GM12878 (cell line): ENCODE data around the gene BDNF. TPM values are rescaled to one million over a fixed set of nuclear protein-coding genes. Genes with fewer than 3 reads are reported as not detected.

Experiments used
- ATAC-seq: fragments of 200-7000 bp; cut with Tn5 transposase; 3 replicates; pipeline ENCODE4 v1.9.1; 2020; ENCODE audit warnings: mild to moderate bottlenecking, moderate library complexity
- BruUV-seq: library from RNA; stranded (reverse); fragments of 400-500 nt; replicated peaks from 2 replicates; lab custom pipeline; 2021; lab: Mats Ljungman, UMichigan
- CTCF ChIA-PET: fragments of 300-600 bp; sonication (Branson Sonifier 250); formaldehyde crosslinking; extraction: SDS; loops from one replicate; lab custom pipeline; 2021; ENCODE audit warnings: inconsistent platforms; lab: Yijun Ruan, JAX
- POLR2A ChIA-PET: fragments of 350-600 bp; formaldehyde crosslinking; extraction: SDS; loops from one replicate; lab custom pipeline; 2021; ENCODE audit warnings: inconsistent platforms; lab: Charles Lee
- RAD21 ChIA-PET: fragments of 300-600 bp; sonication (Branson Sonifier 250); formaldehyde crosslinking; loops from one replicate; lab custom pipeline; 2023; ENCODE audit warnings: antibody characterized with exemption; ENCODE audit not compliant: unreplicated experiment; lab: Charles Lee
- SMC1A ChIA-PET: fragments of 300-600 bp; sonication (Branson Sonifier 250); formaldehyde crosslinking; loops from one replicate; lab custom pipeline; 2023; ENCODE audit not compliant: unreplicated experiment, uncharacterized antibody; lab: Charles Lee
- DNase-seq: peaks from one replicate; pipeline ENCODE4 v3.0.0-alpha.2; 2011; ENCODE audit warnings: low read depth, low spot score
- FAIRE-seq: peaks from 3 replicates; lab custom pipeline; 2011; peaks lifted over from hg19 to GRCh38; lab: Jason Lieb, UNC
- H2AFZ ChIP-seq: 2 replicates; pipeline ENCODE4 v1.6.0; 2011; ENCODE audit warnings: low read depth, low read length, control low read depth; ENCODE audit not compliant: control insufficient read depth
- H3K27ac ChIP-seq: 2 replicates; pipeline ENCODE4 v1.5.1; 2011; ENCODE audit warnings: control low read depth; ENCODE audit not compliant: control insufficient read depth, insufficient read depth
- H3K27me3 ChIP-seq, 2 experiments: replicated peaks in 1 of 2; 2 replicates each; pipeline versions ENCODE4 v1.6.0 to v1.6.1; 2011; ENCODE audit warnings: low read length in 1 of 2; ENCODE audit not compliant: control insufficient read depth in 2 of 2, insufficient read depth in 2 of 2
- H3K36me3 ChIP-seq, 2 experiments: 2 replicates each; pipeline ENCODE4 v1.5.1; 2011; ENCODE audit warnings: low read length in 1 of 2; ENCODE audit not compliant: control insufficient read depth in 2 of 2, insufficient read depth in 2 of 2
- H3K4me1 ChIP-seq: 2 replicates; pipeline ENCODE4 v1.6.1; 2011; ENCODE audit warnings: mild to moderate bottlenecking, low read length, moderate library complexity, mixed read lengths; ENCODE audit not compliant: control insufficient read depth, insufficient read depth
- H3K4me2 ChIP-seq: 2 replicates; pipeline ENCODE4 v1.6.0; 2011; ENCODE audit warnings: control low read depth; ENCODE audit not compliant: control insufficient read depth, insufficient read depth
- H3K4me3 ChIP-seq: fragments of 200-600 bp; sonication (generic); 2 replicates; pipeline ENCODE4 v1.5.1; 2016
- H3K79me2 ChIP-seq: 2 replicates; pipeline ENCODE4 v1.6.0; 2011; ENCODE audit warnings: low read length; ENCODE audit not compliant: control insufficient read depth, insufficient read depth
- H3K9ac ChIP-seq: 2 replicates; pipeline ENCODE4 v1.8.0; 2011; ENCODE audit warnings: low read length, control low read depth, mixed read lengths; ENCODE audit not compliant: control insufficient read depth, insufficient read depth
- H3K9me3 ChIP-seq: replicated peaks from 3 replicates; pipeline ENCODE4 v1.5.1; 2011; ENCODE audit warnings: mild to moderate bottlenecking, low read length; ENCODE audit not compliant: control insufficient read depth, insufficient read depth
- H4K20me1 ChIP-seq: 2 replicates; pipeline ENCODE4 v1.6.0; 2011; ENCODE audit not compliant: control insufficient read depth, insufficient read depth
- BRCA1 ChIP-seq: IDR thresholded peaks from 2 replicates; pipeline ENCODE4 v1.6.1; 2011; ENCODE audit warnings: low read depth, low read length, improper control_type of control experiment
- CHD1 ChIP-seq: IDR thresholded peaks from 2 replicates; pipeline ENCODE4 v1.6.1; 2012; ENCODE audit warnings: low read depth, low read length, improper control_type of control experiment
- MXI1 ChIP-seq: fragments of 150-350 bp; IDR thresholded peaks from 2 replicates; pipeline ENCODE4 v1.6.1; 2011; ENCODE audit warnings: low read depth, mild to moderate bottlenecking, inconsistent platforms, low read length, improper control_type of control experiment
- RCOR1 ChIP-seq: conservative IDR thresholded peaks from 2 replicates; pipeline ENCODE4 v1.6.1; 2012; ENCODE audit warnings: low read depth, low read length, improper control_type of control experiment
- SIN3A ChIP-seq: IDR thresholded peaks from 2 replicates; pipeline ENCODE4 v1.6.1; 2012; ENCODE audit warnings: low read depth, low read length, improper control_type of control experiment
- SIX5 ChIP-seq: IDR thresholded peaks from 2 replicates; pipeline ENCODE4 v1.6.1; 2011; ENCODE audit warnings: mild to moderate bottlenecking, low read depth, low read length, moderate library complexity; ENCODE audit not compliant: severe bottlenecking
- ZBTB40 ChIP-seq: fragments of 450-650 bp; IDR thresholded peaks from 2 replicates; pipeline ENCODE4 v1.6.1; 2016; ENCODE audit warnings: mild to moderate bottlenecking, moderate library complexity, borderline replicate concordance
- ZZZ3 ChIP-seq: IDR thresholded peaks from 2 replicates; pipeline ENCODE4 v1.6.1; 2011; ENCODE audit warnings: low read depth; ENCODE audit not compliant: control insufficient read depth, insufficient read length
- WGBS: methylation state at CpG from one replicate; pipeline ENCODE4 v1.1.6; 2016; ENCODE audit warnings: low lambda C conversion rate; ENCODE audit not compliant: insufficient replicate concordance, insufficient coverage; ENCODE audit errors: missing lambda C conversion rate; 5-methylcytosine and 5-hydroxymethylcytosine counted together
- in situ Hi-C: fragments of 300-500 bp; cut with MboI; formaldehyde crosslinking; loops from 9 replicates; pipeline ENCODE4 v1.14.3; 2018; ENCODE audit warnings: mixed read lengths
- intact Hi-C: fragments of 100-400 bp; cut with micrococcal nuclease; formaldehyde crosslinking; loops from one replicate; pipeline ENCODE4 v1.14.2; 2022; ENCODE audit not compliant: unreplicated experiment
- polyA plus RNA-seq, 11 experiments: library from polyadenylated mRNA; depleted of rRNA in 4 of 11; unstranded in 6 of 11; stranded (reverse) in 5 of 11; fragments of >200 nt; fragmentation: Nextera tagmentation in 4 of 11; fragmentation: Illumina TruSeq in 1 of 11; extraction: Ambion mirVana in 4 of 11; extraction: Trizol in 1 of 11; gene quantifications; 1 replicate in 1 of 11; 2 replicates in 10 of 11; pipeline versions ENCODE4 v1.2.1 to v1.2.3, GENCODE V29; 2011 to 2016; ENCODE audit warnings: inconsistent platforms in 2 of 11, missing spikeins in 2 of 11, low read depth in 1 of 11
- total RNA-seq, 4 experiments: library from RNA; depleted of rRNA in 3 of 4; stranded (reverse); fragments of >200 nt in 3 of 4; fragmentation: Illumina TruSeq in 1 of 4; extraction: Trizol in 1 of 4; gene quantifications; 2 replicates each; pipeline versions ENCODE4 v1.2.1 to v1.2.3, GENCODE V29; 2013 to 2021

BDNF gene
- total and polyA plus RNA-seq, 10 of the 15 experiments (the other 5 are each of a cell fraction or from before 2014, with no cell fraction given): 0.02 to 0.24 (median 0.06) TPM; not detected in 2

- no peak overlapping the region for H2AFZ ChIP-seq
- H3K9ac ChIP-seq: no peak overlapping the region
- H3K79me2 ChIP-seq: no peaks in the 10 kb centered on the region
- TF ChIP-seq CHD1 (no peak), MXI1 (no peak)
- ATAC-seq (no peak), FAIRE-seq (no peak), DNase-seq (no peak)
- no TSS peak for BruUV-seq
- H3K4me1 ChIP-seq: no peaks in the 10 kb centered on the region
- POLR2A ChIA-PET: no interaction called here
- H3K27ac ChIP-seq: no peak overlapping the region
- RAD21 ChIA-PET: no interaction called here
- H3K4me3 ChIP-seq: no peak overlapping the region
- CTCF ChIA-PET: no interaction called here
- H3K4me2 ChIP-seq: no peak overlapping the region
- SMC1A ChIA-PET: no interaction called here
- no peaks in the 10 kb centered on the region for H3K36me3 ChIP-seq
- H4K20me1 ChIP-seq: no peaks in the 10 kb centered on the region
- H3K27me3 ChIP-seq: no peaks in the 10 kb centered on the region
- in situ Hi-C loops: no loop called here
- H3K9me3 ChIP-seq: no peaks in the 10 kb centered on the region
- intact Hi-C loops: no loop called here
- WGBS: 43% methylated on average over 6 of the region's 6 CpGs
These were observed 26.1 kb downstream of the BDNF start for GRCh38 chr11:27673979-27674663.

- no peak for ATAC-seq
- WGBS: 52% methylated on average over 2 of the region's 2 CpGs
- H3K9me3 ChIP-seq: no peaks in the 10 kb centered on the region
- CTCF ChIA-PET: interaction anchor here (0.6 kb wide), 1 partner anchor 1388 kb away, joined by 3 read pairs; no protein-coding TSS in a partner anchor
- H4K20me1 ChIP-seq: no peaks in the 10 kb centered on the region
- in situ Hi-C loops (no loop called here), intact Hi-C loops (no loop called here)
- H3K4me2 ChIP-seq: no peak overlapping the region
- H3K27ac ChIP-seq: no peak overlapping the region
- no TSS peak for BruUV-seq
- no peak for FAIRE-seq
- no peak overlapping the region for H3K4me3 ChIP-seq
- RAD21 ChIA-PET: no interaction called here
- H3K27me3 ChIP-seq: no peaks in the 10 kb centered on the region
- no peak overlapping the region for H2AFZ ChIP-seq
- POLR2A ChIA-PET: no interaction called here
- H3K9ac ChIP-seq: no peak overlapping the region
- no peaks in the 10 kb centered on the region for H3K79me2 ChIP-seq
- H3K4me1 ChIP-seq: no peaks in the 10 kb centered on the region
- DNase-seq: no peak
- SMC1A ChIA-PET: no interaction called here
- H3K36me3 ChIP-seq: no peaks in the 10 kb centered on the region
- TF ChIP-seq ZZZ3 (no peak), RCOR1 (no peak), SIX5 (no peak), SIN3A (no peak), ZBTB40 (no peak), BRCA1 (no peak)
These were observed 27.3 kb downstream of the BDNF start for GRCh38 chr11:27672836-27673464.
